CD4-positive, alpha-beta memory T cell (primary cell): ENCODE data around the gene RTCA. TPM values are rescaled to one million over a fixed set of nuclear protein-coding genes. Genes with fewer than 3 reads are reported as not detected.

Experiments
- CTCF ChIA-PET: fragments of 350-600 bp; sonication (Branson Sonifier 250); formaldehyde crosslinking; loops from one replicate; lab custom pipeline; 2021; ENCODE audit warnings: inconsistent platforms; ENCODE audit not compliant: partially characterized antibody; lab: Charles Lee
- POLR2A ChIA-PET: fragments of 350-600 bp; sonication (Branson Sonifier 250); formaldehyde crosslinking; loops from one replicate; lab custom pipeline; 2021; ENCODE audit not compliant: partially characterized antibody; lab: Charles Lee
- DNase-seq, 5 donors: peaks; one replicate each; pipeline versions ENCODE4 v3.0.0 to v3.0.0-alpha.2; 2020 to 2022; ENCODE audit warnings: mixed read lengths in 1 of 5
- H3K27ac ChIP-seq: one replicate; pipeline ENCODE4 v1.7.0; 2013; ENCODE audit warnings: low read depth, low read length
- H3K27me3 ChIP-seq: 2 replicates; pipeline ENCODE4 v1.7.0; 2013; ENCODE audit warnings: mild to moderate bottlenecking, low read length, moderate library complexity; ENCODE audit not compliant: insufficient read depth
- H3K36me3 ChIP-seq: 2 replicates; pipeline ENCODE4 v1.7.0; 2013; ENCODE audit warnings: mild to moderate bottlenecking, low read length, moderate library complexity; ENCODE audit not compliant: insufficient read depth
- H3K4me1 ChIP-seq: 2 replicates; pipeline ENCODE4 v1.7.0; 2013; ENCODE audit warnings: mild to moderate bottlenecking, low read length, moderate library complexity; ENCODE audit not compliant: insufficient read depth
- H3K4me3 ChIP-seq, 2 donors: one replicate each; pipeline ENCODE4 v1.7.0; 2013; ENCODE audit warnings: low read length in 2 of 2, mild to moderate bottlenecking in 1 of 2
- H3K9me3 ChIP-seq, 2 donors: one replicate each; pipeline ENCODE4 v1.7.0; 2013; ENCODE audit warnings: low read length in 2 of 2, control low read depth in 1 of 2; ENCODE audit not compliant: control insufficient read depth in 1 of 2
- H3K27ac Mint-ChIP-seq, 7 donors: one replicate each; pipeline ENCODE4 v1.8.0; 2020 to 2021; ENCODE audit warnings: mixed read lengths in 7 of 7, mild to moderate bottlenecking in 6 of 7, inconsistent platforms in 3 of 7, moderate library complexity in 3 of 7
- H3K27me3 Mint-ChIP-seq, 2 donors: one replicate each; pipeline ENCODE4 v1.8.0; 2020 to 2021; ENCODE audit warnings: mixed read lengths in 2 of 2
- H3K36me3 Mint-ChIP-seq, 2 donors: one replicate each; pipeline ENCODE4 v1.8.0; 2020 to 2021; ENCODE audit warnings: mixed read lengths in 2 of 2, inconsistent platforms in 1 of 2, mild to moderate bottlenecking in 1 of 2
- H3K4me1 Mint-ChIP-seq, 4 donors: one replicate each; pipeline ENCODE4 v1.8.0; 2020 to 2021; ENCODE audit warnings: mixed read lengths in 4 of 4, mild to moderate bottlenecking in 1 of 4
- H3K4me3 Mint-ChIP-seq, 8 donors: one replicate each; pipeline ENCODE4 v1.8.0; 2020 to 2021; ENCODE audit warnings: mixed read lengths in 8 of 8, mild to moderate bottlenecking in 7 of 8, moderate library complexity in 6 of 8, inconsistent platforms in 3 of 8
- H3K9me3 Mint-ChIP-seq, 8 donors: one replicate each; pipeline ENCODE4 v1.8.0; 2020 to 2021; ENCODE audit warnings: mixed read lengths in 8 of 8, mild to moderate bottlenecking in 5 of 8, inconsistent platforms in 3 of 8, moderate library complexity in 1 of 8
- intact Hi-C: fragments of 100-400 bp; cut with micrococcal nuclease; formaldehyde crosslinking; loops from one replicate; pipeline ENCODE4 v1.15.1; 2023
- polyA plus RNA-seq, 2 donors: library from polyadenylated mRNA; unstranded; fragments of 300-500 nt; fragmentation: Illumina TruSeq; gene quantifications; one replicate each; pipeline ENCODE4 v1.2.3, GENCODE V29; 2021
- total RNA-seq, 2 experiments: library from RNA; stranded (reverse); gene quantifications; one replicate each; pipeline ENCODE4 v1.2.3, GENCODE V29; 2021

The RTCA gene
- total RNA-seq (10 to 100 TPM; 39.7 to 41.4 TPM), polyA plus RNA-seq (10 to 100 TPM; 19.0 to 24.6 TPM)

- peak; percentile 93 to 97 (median 94) for DNase-seq
- Mint-ChIP-seq H3K4me3 (peak within 1 kb of the TSS; percentile 99 to 100 (median 100)), H3K4me1 (peaks cover 19 to 58% (median 39%) of the 10 kb centered on the region in 4 donors), H3K36me3 (peaks cover 29 to 42% of the 10 kb centered on the region in 2 donors), H3K9me3 (peaks cover 0 to 4% (median 0%) of the 10 kb centered on the region in 8 donors), H3K27ac (peak within 1 kb of the TSS; percentile 96 to 99 (median 98)), H3K27me3 (no peaks in the 10 kb centered on the region)
- Histone ChIP-seq H3K27me3 (no peaks in the 10 kb centered on the region), H3K36me3 (peaks cover 19% of the 10 kb centered on the region), H3K4me1 (peaks cover 44% of the 10 kb centered on the region), H3K27ac (peak within 1 kb of the TSS; percentile 78), H3K4me3 (peak within 1 kb of the TSS; percentile 77), H3K9me3 (no peaks in the 10 kb centered on the region)
- intact Hi-C loops, result loop anchor here (1.0 to 5.0 kb wide), 6 partner anchors 17 to 459 kb away; partner anchors contain the start of genes DBT and TRMT13
- CTCF ChIA-PET, result interaction anchor here (0.6 to 3.1 kb wide), 17 partner anchors 8 to 296 kb away, joined by 3 to 17 read pairs (median 4); partner anchors contain the start of genes CDC14A, DBT and SLC35A3
- POLR2A ChIA-PET, result interaction anchor here (0.6 to 4.7 kb wide), 21 partner anchors 9 to 360 kb away, joined by 3 to 63 read pairs (median 4); partner anchors contain the start of genes CDC14A, DBT, SASS6 and TRMT13
Measured at GRCh38 chr1:100265931-100266740, at the start of gene RTCA. Gene RTCA (plus strand): TSS chr1:100266216. CDS start chr1:100266376, 160 bp downstream.

- H3K4me3 Mint-ChIP-seq, result no peak overlapping the region
- DNase-seq, result no peak
- H3K27ac Mint-ChIP-seq, result peak overlapping the region in 1 of 7 donors; percentile 19
- ChIA-PET CTCF (interaction anchor here (1.2 kb wide), 1 partner anchor 291 kb away, joined by 3 read pairs; no protein-coding TSS in a partner anchor), POLR2A (no interaction called here)
- no peak overlapping the region for H3K4me3 ChIP-seq
- no peaks in the 10 kb centered on the region for H3K27me3 Mint-ChIP-seq
- peaks cover 38 to 43% of the 10 kb centered on the region in 2 donors for H3K36me3 Mint-ChIP-seq
- H3K27me3 ChIP-seq, result no peaks in the 10 kb centered on the region
- H3K36me3 ChIP-seq, result peaks cover 23% of the 10 kb centered on the region
- no peaks in the 10 kb centered on the region for H3K4me1 ChIP-seq
- no peaks in the 10 kb centered on the region for H3K9me3 ChIP-seq
- intact Hi-C loops, result no loop called here
- H3K4me1 Mint-ChIP-seq, result peaks cover 0 to 1% (median 0%) of the 10 kb centered on the region in 4 donors
- H3K27ac ChIP-seq, result no peak overlapping the region
- no peaks in the 10 kb centered on the region for H3K9me3 Mint-ChIP-seq
Measured at GRCh38 chr1:100217834-100218233, 48.2 kb upstream of the RTCA start.

GRCh38 chr1:100219457-100219856 is 46.6 kb upstream of the RTCA start:
- no peaks in the 10 kb centered on the region for H3K9me3 Mint-ChIP-seq
- no peak overlapping the region for H3K4me3 Mint-ChIP-seq
- H3K36me3 Mint-ChIP-seq, result peaks cover 32 to 34% of the 10 kb centered on the region in 2 donors
- Histone ChIP-seq H3K36me3 (peaks cover 16% of the 10 kb centered on the region), H3K27ac (no peak overlapping the region), H3K4me3 (no peak overlapping the region), H3K4me1 (no peaks in the 10 kb centered on the region), H3K27me3 (no peaks in the 10 kb centered on the region), H3K9me3 (no peaks in the 10 kb centered on the region)
- peak overlapping the region in 2 of 7 donors; percentile 20 to 71 for H3K27ac Mint-ChIP-seq
- peak in 1 of 5 donors; percentile 6 for DNase-seq
- CTCF ChIA-PET, result no interaction called here
- intact Hi-C loops, result no loop called here
- no peaks in the 10 kb centered on the region for H3K27me3 Mint-ChIP-seq
- POLR2A ChIA-PET, result no interaction called here
- H3K4me1 Mint-ChIP-seq, result peaks cover 0 to 1% (median 0%) of the 10 kb centered on the region in 4 donors

GRCh38 chr1:100219883-100220282 is 46.1 kb upstream of the RTCA start:
- Mint-ChIP-seq H3K4me1 (peaks cover 0 to 1% (median 0%) of the 10 kb centered on the region in 4 donors), H3K27me3 (no peaks in the 10 kb centered on the region), H3K27ac (peak overlapping the region in 2 of 7 donors; percentile 20 to 71), H3K4me3 (no peak overlapping the region), H3K36me3 (peaks cover 29 to 30% of the 10 kb centered on the region in 2 donors), H3K9me3 (no peaks in the 10 kb centered on the region)
- Histone ChIP-seq H3K27me3 (no peaks in the 10 kb centered on the region), H3K27ac (no peak overlapping the region), H3K36me3 (peaks cover 11% of the 10 kb centered on the region), H3K9me3 (no peaks in the 10 kb centered on the region), H3K4me3 (no peak overlapping the region), H3K4me1 (no peaks in the 10 kb centered on the region)
- ChIA-PET CTCF (no interaction called here), POLR2A (no interaction called here)
- intact Hi-C loops, result no loop called here
- no peak for DNase-seq

GRCh38 chr1:100222428-100222827 is 43.6 kb upstream of the RTCA start:
- H3K27ac Mint-ChIP-seq, result peak overlapping the region in 2 of 7 donors; percentile 26 to 56
- H3K27me3 ChIP-seq, result no peaks in the 10 kb centered on the region

GRCh38 chr1:100229681-100230443 is 36.2 kb upstream of the RTCA start:
- Mint-ChIP-seq H3K36me3 (peaks cover 50 to 56% of the 10 kb centered on the region in 2 donors), H3K9me3 (peaks cover 0 to 1% (median 0%) of the 10 kb centered on the region in 8 donors), H3K27me3 (no peaks in the 10 kb centered on the region), H3K4me1 (peaks cover 0 to 4% (median 0%) of the 10 kb centered on the region in 4 donors), H3K27ac (no peak overlapping the region), H3K4me3 (no peak overlapping the region)
- Histone ChIP-seq H3K36me3 (peaks cover 15% of the 10 kb centered on the region), H3K27ac (no peak overlapping the region), H3K27me3 (no peaks in the 10 kb centered on the region), H3K4me3 (no peak overlapping the region), H3K4me1 (no peaks in the 10 kb centered on the region), H3K9me3 (no peaks in the 10 kb centered on the region)
- CTCF ChIA-PET, result no interaction called here
- intact Hi-C loops, result no loop called here
- DNase-seq, result no peak
- POLR2A ChIA-PET, result no interaction called here

More at GRCh38 chr1:100222428-100222827, 43.6 kb upstream of the RTCA start:
- ChIA-PET POLR2A (no interaction called here), CTCF (interaction anchor here (0.6 to 1.8 kb wide), 4 partner anchors 22 to 646 kb away, joined by 3 to 7 read pairs (median 4); no protein-coding TSS in a partner anchor)
- Histone ChIP-seq H3K36me3 (peaks cover 7% of the 10 kb centered on the region), H3K27ac (no peak overlapping the region), H3K4me1 (no peaks in the 10 kb centered on the region), H3K4me3 (no peak overlapping the region), H3K9me3 (no peaks in the 10 kb centered on the region)
- Mint-ChIP-seq H3K4me3 (no peak overlapping the region), H3K27me3 (no peaks in the 10 kb centered on the region), H3K36me3 (peaks cover 22 to 23% of the 10 kb centered on the region in 2 donors), H3K4me1 (peaks cover 0 to 3% (median 0%) of the 10 kb centered on the region in 4 donors), H3K9me3 (no peaks in the 10 kb centered on the region)
- intact Hi-C loops, result no loop called here
- DNase-seq, result no peak
